HG03066 (cell line): ENCODE data around the gene CARD11.
"Not testable (repeated sequence)": the region's sequence is repeated elsewhere in the genome, so short reads cannot be mapped to it uniquely, and the experiment has no call there.

Experiments used
- ATAC-seq: cut with Tn5 transposase; IDR thresholded peaks from one replicate; pipeline ENCODE4 v1.9.1; 2021; ENCODE audit warnings: low read depth; ENCODE audit not compliant: unreplicated experiment

CARD11 gene

DNA sequence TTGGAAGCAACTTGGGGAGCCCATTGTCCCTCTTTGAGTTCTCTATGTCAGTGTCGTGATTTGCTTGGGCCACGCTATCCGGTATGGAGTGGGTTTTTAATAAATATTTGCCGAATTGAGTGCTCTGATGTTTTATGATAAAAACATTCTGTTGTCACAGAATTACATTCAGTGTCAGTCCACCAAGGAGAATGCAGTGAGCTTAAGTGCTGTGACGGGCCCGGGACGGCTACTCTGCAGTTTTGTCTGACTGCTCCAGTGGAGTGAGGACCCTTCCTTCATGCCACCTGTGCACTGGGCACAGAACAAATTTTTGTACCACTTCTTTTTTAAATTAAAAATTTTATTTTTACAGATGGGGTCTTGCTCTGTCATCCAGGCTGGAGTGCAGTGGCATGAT lies 76.0 kb downstream of the CARD11 start:
- no peak for ATAC-seq

DNA sequence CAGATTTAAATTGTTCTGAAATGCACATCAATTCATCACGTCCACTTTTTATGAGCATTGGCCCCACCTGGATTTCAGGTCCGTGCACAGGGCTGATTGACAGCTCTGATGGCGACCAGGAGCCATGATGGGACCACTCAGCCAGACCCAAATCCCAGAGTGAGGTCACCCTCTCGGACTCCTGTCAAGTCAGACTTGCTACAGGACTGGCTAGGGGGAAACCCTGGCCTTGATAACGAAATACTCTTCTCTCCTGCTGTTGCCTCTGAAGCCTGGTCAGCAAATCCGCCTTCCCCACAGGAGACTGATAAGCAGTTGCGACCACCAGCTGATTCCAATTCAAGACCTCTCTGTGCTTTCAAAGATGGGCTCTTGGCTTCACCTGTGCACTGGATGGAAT lies 76.4 kb downstream of the CARD11 start:
- ATAC-seq = no peak

DNA sequence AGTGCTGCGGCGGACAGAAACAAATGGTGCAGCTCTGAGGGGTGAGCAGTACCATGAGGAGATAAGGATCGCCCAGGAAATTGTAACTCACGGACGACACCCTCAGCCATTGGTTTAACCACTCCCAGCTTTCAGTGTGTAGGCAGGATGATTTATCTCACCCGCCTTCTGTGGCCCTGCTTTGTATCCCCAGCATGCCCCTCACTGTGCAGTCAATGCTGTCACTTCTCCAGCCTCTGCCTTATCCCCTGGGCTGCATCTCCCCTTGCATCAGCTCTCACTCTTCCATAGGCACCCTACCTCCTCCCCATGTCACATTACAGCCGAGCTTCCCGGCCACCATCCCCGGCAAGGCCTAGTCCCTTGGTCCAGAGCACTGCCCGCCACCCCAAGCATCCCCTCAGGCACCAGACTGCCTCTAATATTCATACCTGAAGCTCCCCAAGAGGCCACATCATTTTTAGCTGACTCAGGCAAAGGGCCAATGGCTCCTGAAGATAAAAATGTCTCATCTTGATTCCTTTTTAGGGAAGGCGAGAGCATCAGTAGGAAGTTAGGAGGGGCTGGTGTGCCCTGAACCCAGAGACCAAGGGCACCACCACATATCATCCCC lies 77.1 kb downstream of the CARD11 start:
- no peak for ATAC-seq

DNA sequence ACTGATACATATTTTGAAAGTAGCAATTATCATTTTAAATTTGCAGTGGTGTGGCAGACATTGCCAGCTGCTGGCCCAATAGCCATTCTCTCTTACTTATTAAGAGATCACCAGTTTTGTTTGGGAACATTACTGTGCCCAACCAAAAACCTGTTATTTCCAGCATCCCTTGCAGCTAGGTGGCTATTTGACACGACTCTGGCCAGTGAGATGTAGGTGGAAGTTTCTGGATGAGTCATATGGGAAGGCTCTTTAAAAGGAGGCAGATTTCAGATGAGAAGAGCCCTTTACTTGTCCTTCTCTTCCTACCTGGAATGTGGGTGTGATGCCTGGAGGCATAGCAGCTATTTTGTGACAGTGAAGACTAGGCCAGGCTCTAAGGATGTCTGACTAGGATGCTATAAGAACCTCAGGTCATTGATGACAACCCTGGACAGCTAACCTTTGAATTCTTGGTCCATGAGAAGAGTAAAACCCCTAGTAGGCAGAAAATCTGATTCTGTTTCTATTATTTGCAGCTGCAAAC lies 77.9 kb downstream of the CARD11 start:
- no peak for ATAC-seq

DNA sequence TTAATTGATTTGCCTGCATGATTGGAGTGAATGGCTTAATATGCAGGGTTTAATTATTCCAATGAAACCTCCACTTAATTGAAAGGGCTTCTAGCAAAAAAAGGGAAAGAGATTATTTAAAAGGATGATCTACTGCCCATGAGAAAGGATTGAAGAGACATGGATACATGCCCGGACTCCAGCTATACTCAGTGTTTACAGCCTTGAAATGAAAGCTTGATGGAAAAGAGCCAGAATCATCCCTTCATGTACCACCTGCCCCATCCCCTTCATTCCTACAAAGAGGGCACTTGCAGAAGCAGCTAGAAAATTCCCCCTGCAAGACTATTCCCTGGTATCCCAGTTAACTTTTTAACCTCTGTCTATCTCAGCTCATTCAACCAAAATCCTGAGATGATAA lies 78.4 kb downstream of the CARD11 start:
- no peak for ATAC-seq

DNA sequence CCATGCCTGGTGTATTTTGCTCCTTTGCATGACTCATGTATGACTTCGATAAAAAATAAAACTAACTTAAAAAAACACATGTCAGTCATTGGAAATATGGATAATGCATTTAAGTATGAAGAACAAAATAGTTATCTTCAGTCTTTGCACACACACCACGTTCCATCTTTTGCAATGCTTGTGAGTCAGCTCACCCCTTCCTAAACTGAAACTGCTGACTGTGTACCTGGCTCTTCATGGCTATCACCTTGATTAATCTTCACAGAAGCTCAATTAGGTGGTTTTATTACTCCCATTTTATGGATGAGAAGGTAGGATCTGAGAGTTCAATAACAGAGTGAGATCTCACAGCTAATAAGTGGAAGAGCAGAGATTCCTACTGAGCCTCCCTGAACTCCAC lies 79.5 kb downstream of the CARD11 start:
- no peak for ATAC-seq

DNA sequence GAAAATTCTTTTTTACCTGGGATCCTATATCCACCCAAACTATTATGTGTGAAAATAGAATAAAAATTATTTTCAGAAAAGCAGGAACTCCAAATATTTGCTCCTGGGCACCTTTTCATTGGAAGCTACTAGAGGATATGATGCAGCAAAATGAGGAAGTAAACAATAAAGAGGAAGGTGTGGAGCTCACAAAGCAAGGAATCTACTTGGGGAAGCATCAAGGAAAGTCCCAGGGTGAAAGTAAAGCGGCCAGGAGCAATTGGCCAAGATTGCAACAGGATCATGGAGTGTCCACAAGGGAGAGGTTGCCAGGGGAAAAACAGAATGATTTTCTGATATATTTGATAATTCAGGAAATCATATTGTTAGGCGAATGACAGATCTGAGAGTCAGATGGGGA lies 80.8 kb downstream of the CARD11 start:
- no peak for ATAC-seq

DNA sequence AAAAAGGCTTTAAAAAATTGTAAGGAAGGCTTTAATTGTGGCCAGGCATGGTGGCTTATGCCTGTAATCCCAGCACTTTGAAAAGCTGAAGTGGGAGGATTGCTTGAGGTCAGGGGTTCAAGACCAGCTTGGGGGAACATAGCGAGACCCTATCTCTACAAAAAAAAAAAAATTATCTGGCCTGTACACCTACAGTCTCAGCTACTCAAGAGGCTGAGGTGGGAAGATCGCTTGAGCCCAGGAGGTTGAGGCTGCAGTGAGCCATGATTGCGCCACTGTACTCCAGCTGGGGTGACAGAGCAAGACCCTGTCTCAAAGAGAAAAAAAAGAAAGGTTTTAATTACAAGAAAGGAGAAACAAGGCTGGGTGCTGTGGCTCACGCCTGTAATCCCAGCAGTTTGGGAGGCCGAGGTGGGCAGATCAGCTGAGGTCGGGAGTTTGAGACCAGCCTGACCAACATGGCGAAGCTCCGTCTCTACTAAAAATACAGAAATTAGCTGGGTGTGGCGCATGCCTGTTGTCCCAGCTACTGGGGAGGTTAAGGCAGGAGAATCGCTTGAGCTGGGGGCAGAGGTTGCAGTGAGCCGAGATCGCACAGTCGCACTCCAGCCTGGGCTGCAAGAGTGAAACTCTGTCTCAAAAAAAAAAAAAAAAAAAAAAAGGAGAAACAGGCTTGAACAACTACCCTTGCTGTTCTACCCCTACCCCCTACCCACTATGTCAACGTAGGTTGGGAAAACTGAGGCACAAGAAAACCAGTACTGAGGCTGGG lies 83.7 kb downstream of the CARD11 start:
- ATAC-seq = no peak

DNA sequence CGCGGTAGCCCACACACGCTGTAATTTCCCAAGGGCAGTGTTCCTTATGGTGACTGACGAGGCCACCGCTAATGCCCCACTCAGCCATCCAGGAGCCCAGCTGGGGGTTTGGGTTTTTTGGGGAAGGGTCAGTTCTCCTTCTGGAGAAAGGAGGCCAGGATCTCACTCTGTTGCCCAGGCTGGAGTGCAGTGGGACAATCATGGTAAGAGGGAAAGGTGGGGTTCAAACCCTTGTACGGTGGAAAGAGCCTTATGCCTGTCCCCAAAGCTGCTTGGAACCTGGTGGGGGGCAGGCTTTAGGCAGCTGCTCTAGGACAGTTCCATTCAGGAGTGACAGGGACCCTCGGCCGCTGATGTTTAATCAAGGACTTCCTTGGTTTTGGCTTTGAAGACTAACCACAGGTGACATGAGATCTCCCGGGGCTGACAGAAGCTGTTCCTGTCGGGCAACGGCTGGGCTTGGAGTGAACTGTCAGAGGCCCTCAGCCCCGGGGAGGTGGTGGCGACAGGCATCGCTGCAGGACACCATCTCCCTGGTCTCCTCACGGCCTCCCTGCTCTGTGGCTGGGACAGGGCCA lies 84.5 kb downstream of the CARD11 start:
- no peak for ATAC-seq

DNA sequence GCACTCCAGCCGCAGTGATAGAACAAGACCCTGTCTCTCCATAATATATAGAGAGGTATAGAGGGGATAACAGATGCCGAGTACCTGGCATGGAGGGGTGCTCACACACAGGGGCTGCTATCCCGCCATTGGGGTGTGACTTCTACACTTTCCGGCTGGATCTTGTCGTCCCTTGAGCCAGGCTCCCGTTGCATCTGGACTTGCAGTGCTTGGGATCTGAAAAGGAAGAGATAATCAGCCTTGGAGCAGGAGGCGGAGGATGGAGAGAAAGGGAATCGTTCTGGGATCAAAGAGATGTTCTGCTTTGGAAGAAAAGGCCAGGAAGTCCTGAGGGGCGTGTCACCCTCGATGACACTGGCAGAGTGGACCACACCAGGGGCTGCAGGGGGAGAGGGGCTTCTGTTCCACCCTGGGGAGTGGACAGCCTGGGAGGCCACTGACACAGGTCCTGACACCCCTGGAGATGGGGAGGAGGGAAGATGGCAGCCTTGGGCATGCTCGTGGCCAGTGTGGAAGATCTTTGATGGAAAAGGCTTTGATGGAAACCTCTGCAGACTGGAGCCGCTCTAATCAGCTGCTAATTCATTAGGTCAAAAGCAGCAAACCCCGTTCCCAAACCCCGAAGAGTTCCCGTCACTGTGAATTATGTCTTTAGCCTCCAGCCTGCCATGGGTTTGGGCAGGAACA lies 85.1 kb downstream of the CARD11 start:
- no peak for ATAC-seq

DNA sequence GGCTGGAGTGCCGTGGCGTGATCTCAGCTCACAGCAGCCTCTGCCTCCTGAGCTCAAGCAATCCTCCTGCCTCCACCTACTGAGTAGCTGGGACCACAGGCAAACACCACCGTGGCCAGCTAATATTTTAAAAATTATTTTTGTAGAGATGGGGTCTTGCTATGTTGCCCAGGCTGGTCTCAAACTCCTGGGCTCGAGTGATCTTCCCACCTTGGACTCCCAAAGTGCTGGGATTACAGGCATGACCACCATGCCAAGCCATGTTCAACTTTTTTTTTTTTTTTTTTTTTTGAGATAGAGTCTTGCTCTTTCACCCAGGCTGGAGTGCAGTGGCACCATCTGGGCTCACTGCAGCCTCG lies 86.3 kb downstream of the CARD11 start:
- not testable (repeated sequence) for ATAC-seq

DNA sequence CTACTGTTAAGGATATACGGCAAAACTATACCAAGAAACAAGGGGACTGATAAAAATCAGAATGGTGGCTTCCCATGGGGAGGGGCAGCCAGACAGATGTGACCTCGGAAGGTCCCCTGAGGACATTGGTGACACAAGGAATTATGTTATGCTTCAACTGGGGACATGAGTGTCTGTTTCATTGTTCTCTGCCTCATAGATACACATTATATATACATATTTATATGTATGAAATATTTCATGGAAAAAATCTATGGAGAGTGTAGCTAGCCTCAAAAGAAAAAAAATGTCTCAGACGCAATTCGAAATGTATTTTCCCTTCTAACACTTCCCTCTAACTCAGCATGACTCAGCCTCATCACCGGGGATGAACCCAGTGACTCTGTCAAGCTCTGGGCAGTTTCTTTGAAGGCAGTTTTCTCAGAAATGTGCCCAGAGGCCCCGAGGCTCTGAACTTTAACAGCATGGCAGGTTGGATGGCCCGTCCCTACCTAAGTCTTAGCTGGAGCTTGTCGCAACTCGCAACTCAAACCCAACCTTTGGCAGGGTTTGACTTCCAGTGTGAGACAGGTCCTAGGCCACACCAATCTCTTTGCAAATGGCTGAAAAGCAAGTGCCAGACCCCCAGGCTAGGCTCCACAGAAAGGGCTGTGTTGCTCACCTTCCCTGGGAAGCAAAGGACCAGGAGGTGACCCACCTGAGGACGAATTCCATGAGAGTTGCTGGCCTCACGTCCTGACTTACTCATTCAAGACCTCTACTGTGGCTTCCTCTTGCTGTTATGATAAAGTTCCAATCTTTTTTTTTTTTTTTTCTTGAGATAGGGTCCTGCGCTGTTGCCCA lies 86.9 kb downstream of the CARD11 start:
- ATAC-seq = no peak

DNA sequence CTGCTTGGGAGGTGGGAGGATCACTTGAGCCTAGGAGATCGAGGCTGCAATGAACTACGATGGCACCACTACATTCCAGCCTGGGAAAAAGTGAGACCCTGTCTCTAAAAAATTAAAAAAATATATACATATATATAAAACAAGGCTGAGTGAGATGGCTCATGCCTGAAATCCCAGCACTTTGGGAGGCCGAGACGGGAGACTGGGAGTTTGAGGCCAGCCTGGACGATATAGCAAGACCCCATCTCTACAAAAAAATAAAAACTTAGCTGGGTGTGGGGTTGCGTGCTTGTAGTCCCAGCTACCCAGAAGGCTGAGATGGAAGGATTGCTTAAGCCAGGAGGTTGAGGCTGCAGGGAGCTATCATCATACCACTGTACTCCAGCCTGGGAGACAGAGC lies 87.6 kb downstream of the CARD11 start:
- no peak for ATAC-seq

DNA sequence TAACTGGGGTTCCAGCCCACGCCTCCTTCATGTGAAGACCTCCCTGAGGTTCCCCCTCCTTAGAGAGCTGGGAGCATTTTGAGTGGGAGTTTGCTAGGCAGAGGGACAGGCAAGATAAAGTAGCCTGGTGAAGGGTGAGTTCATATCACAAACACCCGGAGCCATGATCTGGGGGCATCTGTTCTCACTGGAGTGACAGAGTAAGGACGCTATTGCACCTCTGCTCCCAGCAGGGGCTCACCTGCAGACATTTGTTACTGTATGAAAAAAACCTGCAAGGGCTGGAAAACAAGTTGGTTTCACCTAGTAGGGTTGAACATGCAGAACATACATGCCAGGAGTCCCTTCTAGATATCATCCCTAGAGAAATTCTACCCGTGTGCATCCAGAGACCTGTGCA lies 88.4 kb downstream of the CARD11 start:
- no peak for ATAC-seq

DNA sequence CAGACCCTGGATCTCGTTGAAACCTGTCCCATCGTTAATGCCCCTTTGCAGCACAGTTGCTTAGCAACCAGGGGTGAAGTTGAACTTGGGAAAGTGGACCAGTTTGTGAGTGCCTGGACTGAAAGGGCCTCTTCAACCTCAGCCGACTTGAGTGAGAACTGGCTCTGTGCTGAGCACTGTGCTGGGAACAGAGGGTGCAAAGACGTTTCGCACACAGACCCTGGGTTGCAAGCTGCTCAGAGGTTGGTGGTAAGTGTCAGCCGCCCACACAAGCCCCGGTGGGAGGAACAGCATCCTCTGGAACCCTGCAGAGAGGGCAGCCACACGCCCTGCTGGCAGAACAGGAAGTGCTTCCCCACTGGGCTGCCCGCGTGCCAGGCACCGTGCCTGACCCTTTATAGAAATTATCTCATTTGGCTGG lies 89.2 kb downstream of the CARD11 start:
- no peak for ATAC-seq

DNA sequence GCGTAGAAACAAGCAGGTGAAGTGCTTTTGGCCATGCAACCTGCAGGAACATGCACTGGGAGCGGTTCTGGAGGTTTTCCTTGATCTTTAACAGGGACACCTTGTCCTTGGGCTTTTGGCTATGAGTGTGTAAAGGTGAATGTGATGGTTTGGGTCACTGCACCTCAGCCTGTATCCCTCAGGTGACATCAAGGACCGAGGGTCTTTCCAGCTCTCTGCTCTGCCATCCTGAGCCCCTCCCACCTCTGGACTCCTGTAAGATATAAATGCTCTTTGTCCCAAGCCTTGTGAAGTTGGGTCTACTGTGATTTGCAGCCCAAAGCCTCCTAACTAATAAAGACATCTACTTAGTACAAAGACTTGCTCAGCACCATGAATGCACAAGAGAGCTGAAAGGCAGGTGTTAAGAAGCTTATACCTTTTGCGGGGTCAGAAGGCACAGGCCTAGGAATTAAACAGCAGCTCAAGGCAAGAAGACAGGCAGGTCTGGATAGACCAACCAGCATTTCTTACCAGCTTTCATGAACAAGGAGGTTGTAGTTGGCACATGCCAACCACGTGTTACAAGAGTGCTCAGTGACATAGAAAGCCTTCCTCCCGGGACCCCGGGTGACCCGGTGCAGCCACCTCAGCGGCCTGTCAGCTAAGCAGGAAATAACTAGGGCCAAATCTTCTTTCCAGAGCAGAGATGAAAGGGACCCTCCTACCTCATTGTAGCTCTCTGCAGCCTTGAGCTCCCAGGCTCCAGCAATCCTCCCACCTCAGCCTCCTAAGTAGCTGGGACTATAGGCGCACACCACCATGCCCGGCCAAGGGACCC lies 89.9 kb downstream of the CARD11 start:
- no peak for ATAC-seq

DNA sequence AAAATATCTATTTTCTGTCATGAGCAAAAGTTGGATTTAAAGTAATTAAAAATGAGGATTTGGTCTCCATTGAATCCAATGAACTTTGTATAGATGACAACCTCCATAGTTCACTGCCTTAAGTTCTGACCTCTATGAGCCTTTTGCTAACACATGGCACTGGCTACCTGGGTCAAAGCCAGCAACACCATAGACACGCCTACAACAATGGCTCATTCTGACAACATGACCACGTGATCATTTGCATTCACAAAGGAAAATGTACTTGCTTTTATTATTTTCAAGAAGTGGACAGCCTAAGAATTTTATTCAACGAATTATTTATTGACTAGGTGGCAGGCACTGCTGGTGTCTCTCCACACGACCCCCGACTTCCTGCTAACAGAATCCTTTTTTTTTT lies 90.6 kb downstream of the CARD11 start:
- ATAC-seq = no peak

DNA sequence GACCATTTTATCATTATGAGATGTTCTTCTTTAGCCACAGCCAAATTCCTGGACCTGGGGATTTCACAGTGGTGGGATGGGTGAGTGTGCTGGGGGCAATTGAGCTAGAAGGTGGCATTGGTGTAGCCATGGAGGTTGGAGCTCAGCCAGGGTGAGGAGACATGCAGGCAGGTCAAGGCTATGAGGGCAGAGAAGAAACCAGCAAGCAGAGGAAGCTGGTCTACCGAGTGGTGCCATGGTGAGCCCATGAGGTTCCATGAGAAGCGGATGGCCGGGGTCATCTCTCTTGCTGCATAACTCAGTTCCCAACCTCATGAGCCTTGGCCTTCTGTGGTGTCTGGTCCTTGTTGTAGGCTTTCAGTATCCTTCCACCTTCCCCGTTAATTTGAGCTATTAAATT lies 91.4 kb downstream of the CARD11 start:
- ATAC-seq = no peak

DNA sequence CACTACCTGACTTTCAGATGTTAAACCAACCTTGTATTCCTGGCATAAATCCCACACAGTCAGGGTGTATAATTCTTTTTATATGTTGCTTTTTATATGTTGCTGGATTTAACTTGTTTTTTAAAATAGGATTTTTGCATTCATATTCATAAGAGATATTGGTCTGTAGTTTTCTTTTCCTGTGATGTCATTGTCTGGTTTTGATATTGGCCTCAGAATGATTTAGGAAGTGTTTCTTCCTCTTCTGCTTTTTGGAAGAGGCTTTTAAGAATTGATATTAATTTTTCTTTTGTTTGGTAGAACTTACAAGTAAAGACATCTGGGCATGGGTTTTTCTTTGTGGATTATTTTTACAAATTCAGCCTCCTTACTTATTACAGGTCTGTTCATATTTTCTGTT lies 93.1 kb downstream of the CARD11 start:
- ATAC-seq = no peak

DNA sequence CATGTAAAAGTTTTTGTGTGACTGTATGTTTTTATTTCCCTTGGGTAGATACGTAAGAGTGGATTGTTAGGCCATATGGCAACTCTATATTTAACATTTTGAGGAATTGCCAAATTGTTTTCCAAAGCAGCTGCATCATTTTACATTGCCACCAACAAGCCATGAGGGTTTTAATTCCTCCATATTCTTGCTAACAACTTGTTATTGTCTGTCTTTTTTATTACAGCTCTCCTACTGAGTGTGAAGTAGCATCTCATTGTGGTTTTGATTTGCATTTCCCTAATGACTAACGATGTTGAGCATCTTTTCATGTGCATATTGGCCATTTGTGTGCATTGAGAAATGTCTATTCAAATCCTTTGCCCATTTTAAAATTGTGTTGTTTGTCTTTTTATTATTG lies 94.9 kb downstream of the CARD11 start:
- no peak for ATAC-seq
